OCI-LY7 (cell line): ENCODE results near the gene FHIT. TPM values are rescaled to one million over a fixed set of nuclear protein-coding genes. Genes with fewer than 3 reads are reported as not detected.

Source experiments
- BruUV-seq: library from RNA; stranded (reverse); fragments of 400-500 nt; replicated peaks from 2 replicates; lab custom pipeline; 2021; lab: Mats Ljungman, UMichigan
- CTCF ChIA-PET: fragments of 300-600 bp; sonication (Branson Sonifier 250); formaldehyde crosslinking; loops from one replicate; lab custom pipeline; 2022; ENCODE audit warnings: antibody characterized with exemption; ENCODE audit not compliant: unreplicated experiment; lab: Charles Lee
- POLR2A ChIA-PET: fragments of 300-600 bp; sonication (Branson Sonifier 250); formaldehyde crosslinking; loops from one replicate; lab custom pipeline; 2022; ENCODE audit warnings: antibody characterized with exemption; lab: Charles Lee
- DNase-seq: peaks from one replicate; pipeline ENCODE4 v3.0.0-alpha.2; 2015; ENCODE audit warnings: low spot score
- H2AFZ ChIP-seq: fragments of 200-600 bp; sonication (generic), shearing (Covaris generic); 2 replicates; pipeline ENCODE4 v1.6.1; 2014; ENCODE audit warnings: mild to moderate bottlenecking, antibody characterized with exemption, low read length, moderate library complexity
- H3K27ac ChIP-seq: fragments of 200-600 bp; sonication (generic); 2 replicates; pipeline ENCODE4 v1.5.1; 2014; ENCODE audit warnings: mixed run types, low read depth, mild to moderate bottlenecking, moderate library complexity, low read length, inconsistent platforms; ENCODE audit not compliant: poor library complexity, severe bottlenecking
- H3K36me3 ChIP-seq: fragments of 200-600 bp; sonication (generic); 2 replicates; pipeline ENCODE4 v1.6.1; 2014; ENCODE audit warnings: mild to moderate bottlenecking, antibody characterized with exemption, low read length, moderate library complexity, mixed read lengths; ENCODE audit not compliant: insufficient read depth
- H3K4me1 ChIP-seq: fragments of 200-600 bp; sonication (generic); 2 replicates; pipeline ENCODE4 v1.5.1; 2014; ENCODE audit warnings: mild to moderate bottlenecking, low read length; ENCODE audit not compliant: insufficient read depth, poor library complexity, severe bottlenecking
- H3K4me2 ChIP-seq: fragments of 200-600 bp; sonication (generic); 2 replicates; pipeline ENCODE4 v1.6.1; 2014; ENCODE audit warnings: mild to moderate bottlenecking, low read length
- H3K4me3 ChIP-seq: fragments of 200-600 bp; sonication (generic); 2 replicates; pipeline ENCODE4 v1.5.1; 2014; ENCODE audit warnings: mild to moderate bottlenecking, low read depth, low read length; ENCODE audit not compliant: poor library complexity, severe bottlenecking
- H3K79me2 ChIP-seq: fragments of 200-600 bp; sonication (generic); 2 replicates; pipeline ENCODE4 v1.6.1; 2016; ENCODE audit warnings: low read depth, mild to moderate bottlenecking, low read length, moderate library complexity, mixed read lengths; ENCODE audit not compliant: insufficient read depth
- H3K9me2 ChIP-seq: fragments of 200-600 bp; sonication (generic); 2 replicates; pipeline ENCODE4 v1.6.1; 2016; ENCODE audit warnings: mild to moderate bottlenecking, low read length, mixed read lengths; ENCODE audit not compliant: insufficient read depth
- H3K9me3 ChIP-seq: fragments of 200-600 bp; sonication (generic); 2 replicates; pipeline ENCODE4 v1.6.1; 2014; ENCODE audit warnings: mild to moderate bottlenecking, mixed run types, low read length, mixed read lengths
- H4K20me1 ChIP-seq: fragments of 200-600 bp; sonication (generic); 2 replicates; pipeline ENCODE4 v1.6.1; 2014; ENCODE audit warnings: mild to moderate bottlenecking, antibody characterized with exemption, low read length, moderate library complexity, mixed read lengths; ENCODE audit not compliant: insufficient read depth
- EZH2phosphoT487 ChIP-seq: fragments of 200-600 bp; sonication (generic); IDR thresholded peaks from 2 replicates; pipeline ENCODE4 v1.6.1; 2018; ENCODE audit warnings: low read depth, borderline replicate concordance, mild to moderate bottlenecking, mixed run types, antibody characterized with exemption, low read length, moderate library complexity, mixed read lengths
- intact Hi-C: fragments of 100-400 bp; cut with micrococcal nuclease; formaldehyde crosslinking; loops from one replicate; pipeline ENCODE4 v1.10.0; 2022; ENCODE audit not compliant: unreplicated experiment
- total RNA-seq, 2 experiments: library from RNA; depleted of rRNA in 1 of 2; stranded (reverse); fragments of >200 nt in 1 of 2; shearing (Covaris generic) in 1 of 2; gene quantifications; 2 replicates each; pipeline ENCODE4 v1.2.3, GENCODE V29; 2014 to 2022
- TF ChIP-seq, protein P1 (sequence below): fragments of 200-600 bp; sonication (generic); conservative IDR thresholded peaks from 2 replicates; pipeline ENCODE4 v1.5.1; 2014; ENCODE audit warnings: mild to moderate bottlenecking, antibody characterized with exemption, low read length, moderate library complexity, mixed read lengths

FHIT gene
- total RNA-seq, 2 experiments from 2014 or later = 5.0 to 10.9 TPM

- intact Hi-C loops = no loop called here
- Histone ChIP-seq H3K9me2 (no peaks in the 10 kb centered on the region), H3K36me3 (no peaks in the 10 kb centered on the region), H3K4me3 (no peak overlapping the region), H3K4me1 (no peaks in the 10 kb centered on the region), H3K79me2 (no peaks in the 10 kb centered on the region), H3K27ac (no peak overlapping the region), H4K20me1 (no peaks in the 10 kb centered on the region), H2AFZ (no peak overlapping the region), H3K9me3 (no peaks in the 10 kb centered on the region), H3K4me2 (no peak overlapping the region)
- ChIA-PET CTCF (no interaction called here), POLR2A (no interaction called here)
- BruUV-seq = no TSS peak
- TF ChIP-seq, protein P1, sequence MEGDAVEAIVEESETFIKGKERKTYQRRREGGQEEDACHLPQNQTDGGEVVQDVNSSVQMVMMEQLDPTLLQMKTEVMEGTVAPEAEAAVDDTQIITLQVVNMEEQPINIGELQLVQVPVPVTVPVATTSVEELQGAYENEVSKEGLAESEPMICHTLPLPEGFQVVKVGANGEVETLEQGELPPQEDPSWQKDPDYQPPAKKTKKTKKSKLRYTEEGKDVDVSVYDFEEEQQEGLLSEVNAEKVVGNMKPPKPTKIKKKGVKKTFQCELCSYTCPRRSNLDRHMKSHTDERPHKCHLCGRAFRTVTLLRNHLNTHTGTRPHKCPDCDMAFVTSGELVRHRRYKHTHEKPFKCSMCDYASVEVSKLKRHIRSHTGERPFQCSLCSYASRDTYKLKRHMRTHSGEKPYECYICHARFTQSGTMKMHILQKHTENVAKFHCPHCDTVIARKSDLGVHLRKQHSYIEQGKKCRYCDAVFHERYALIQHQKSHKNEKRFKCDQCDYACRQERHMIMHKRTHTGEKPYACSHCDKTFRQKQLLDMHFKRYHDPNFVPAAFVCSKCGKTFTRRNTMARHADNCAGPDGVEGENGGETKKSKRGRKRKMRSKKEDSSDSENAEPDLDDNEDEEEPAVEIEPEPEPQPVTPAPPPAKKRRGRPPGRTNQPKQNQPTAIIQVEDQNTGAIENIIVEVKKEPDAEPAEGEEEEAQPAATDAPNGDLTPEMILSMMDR = no peak
- no peak for TF ChIP-seq EZH2phosphoT487
- no peak for DNase-seq
Measured at GRCh38 chr3:60729056-60729455, 522.2 kb downstream of the FHIT start.

DNA sequence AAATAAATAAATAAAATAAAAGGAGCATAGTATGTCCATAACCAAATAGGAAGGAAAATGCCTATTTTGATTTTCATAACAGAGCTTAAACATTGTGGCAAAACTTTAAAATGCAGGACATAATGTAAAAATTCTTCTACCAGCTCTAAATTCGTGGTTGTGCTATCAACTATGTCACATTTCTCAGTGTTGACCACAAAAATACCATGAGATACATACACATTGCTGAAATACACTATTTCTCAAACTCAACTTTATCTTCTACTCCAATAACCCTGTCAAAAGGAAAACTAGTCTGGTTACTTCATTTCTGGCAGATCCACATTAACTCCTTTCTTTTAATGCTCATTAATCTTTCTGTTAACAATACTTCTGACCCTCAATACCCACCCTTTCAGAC is 523.2 kb downstream of the FHIT start:
- H3K4me2 ChIP-seq = no peak overlapping the region
- intact Hi-C loops = no loop called here
- H2AFZ ChIP-seq = no peak overlapping the region
- H3K9me3 ChIP-seq = no peaks in the 10 kb centered on the region
- DNase-seq = no peak
- H3K4me3 ChIP-seq = no peak overlapping the region
- H3K79me2 ChIP-seq = no peaks in the 10 kb centered on the region
- TF ChIP-seq, protein P1 = no peak
- no peak for TF ChIP-seq EZH2phosphoT487
- BruUV-seq = no TSS peak
- no peak overlapping the region for H3K27ac ChIP-seq
- no peaks in the 10 kb centered on the region for H4K20me1 ChIP-seq
- no peaks in the 10 kb centered on the region for H3K4me1 ChIP-seq
- CTCF ChIA-PET = no interaction called here
- no peaks in the 10 kb centered on the region for H3K9me2 ChIP-seq
- POLR2A ChIA-PET = interaction anchor here (0.6 kb wide), 1 partner anchor 14 kb away, joined by 3 read pairs; no protein-coding TSS in a partner anchor
- no peaks in the 10 kb centered on the region for H3K36me3 ChIP-seq

DNA sequence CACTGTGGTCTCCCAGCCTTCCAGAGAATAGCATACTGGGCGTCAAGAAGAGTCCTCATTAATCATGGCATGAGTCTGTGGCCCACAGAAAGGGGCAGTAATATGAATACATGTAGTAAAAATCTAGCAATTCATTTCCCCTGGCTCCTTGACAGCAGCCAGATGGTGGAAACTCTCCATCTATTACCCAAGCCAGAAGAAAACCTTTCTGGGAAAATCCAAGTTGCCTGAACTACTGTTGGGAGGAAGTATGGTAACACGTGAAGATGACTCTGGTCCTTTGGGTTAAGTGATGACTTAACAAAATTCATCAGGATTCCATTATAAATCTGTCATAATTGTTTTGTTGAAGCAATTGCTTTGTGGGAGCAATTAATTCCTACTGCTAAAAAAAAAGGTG is 530.5 kb downstream of the FHIT start:
- no peaks in the 10 kb centered on the region for H3K36me3 ChIP-seq
- H3K4me2 ChIP-seq = no peak overlapping the region
- no peak overlapping the region for H3K27ac ChIP-seq
- DNase-seq = no peak
- no peaks in the 10 kb centered on the region for H3K9me3 ChIP-seq
- no peaks in the 10 kb centered on the region for H3K79me2 ChIP-seq
- no peaks in the 10 kb centered on the region for H3K9me2 ChIP-seq
- H3K4me3 ChIP-seq = no peak overlapping the region
- H2AFZ ChIP-seq = no peak overlapping the region
- ChIA-PET CTCF (no interaction called here), POLR2A (no interaction called here)
- no peaks in the 10 kb centered on the region for H3K4me1 ChIP-seq
- no TSS peak for BruUV-seq
- intact Hi-C loops = no loop called here
- no peaks in the 10 kb centered on the region for H4K20me1 ChIP-seq
- TF ChIP-seq, protein P1 = no peak
- TF ChIP-seq EZH2phosphoT487 = no peak
